KBM-7 (cell line): ENCODE results near the gene CRYGB.
"Not testable (repeated sequence)": the region's sequence is repeated elsewhere in the genome, so short reads cannot be mapped to it uniquely, and the experiment has no call there.

Experiments used
- DNase-seq: peaks from one replicate; pipeline ENCODE4 v3.0.0-alpha.2; 2015
- in situ Hi-C: fragments of 300-500 bp; cut with MboI; formaldehyde crosslinking; loops from 2 replicates; pipeline ENCODE4 v1.14.3; 2020; ENCODE audit warnings: low sequenced_read_pairs, low pct_unique_long_range_greater_than_20kb, mixed read lengths

Gene CRYGB

GRCh38 chr2:208153156-208153555, 7.2 kb upstream of the CRYGB start:
- peak; percentile 9 for DNase-seq
- in situ Hi-C loops, result no loop called here

DNA sequence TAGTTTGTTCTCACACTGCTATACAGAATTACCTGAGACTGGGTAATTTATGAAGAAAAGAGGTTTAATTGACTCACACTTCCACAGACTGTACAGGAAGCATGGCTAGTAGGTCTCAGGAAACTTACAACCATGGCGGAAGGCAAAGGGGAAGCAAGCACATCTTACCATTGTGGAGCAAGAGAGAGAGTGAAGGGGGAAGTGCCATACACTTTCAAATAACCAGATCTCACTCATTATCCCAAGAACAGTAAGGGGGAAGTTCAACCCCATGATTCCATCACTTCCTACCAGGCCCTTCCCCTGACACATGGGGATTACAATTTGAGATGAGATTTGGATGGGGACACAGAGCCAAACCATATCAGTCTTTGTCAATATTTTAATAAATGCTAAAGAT, 5.0 kb upstream of the CRYGB start:
- in situ Hi-C loops, result no loop called here
- peak; percentile 53 for DNase-seq

DNA sequence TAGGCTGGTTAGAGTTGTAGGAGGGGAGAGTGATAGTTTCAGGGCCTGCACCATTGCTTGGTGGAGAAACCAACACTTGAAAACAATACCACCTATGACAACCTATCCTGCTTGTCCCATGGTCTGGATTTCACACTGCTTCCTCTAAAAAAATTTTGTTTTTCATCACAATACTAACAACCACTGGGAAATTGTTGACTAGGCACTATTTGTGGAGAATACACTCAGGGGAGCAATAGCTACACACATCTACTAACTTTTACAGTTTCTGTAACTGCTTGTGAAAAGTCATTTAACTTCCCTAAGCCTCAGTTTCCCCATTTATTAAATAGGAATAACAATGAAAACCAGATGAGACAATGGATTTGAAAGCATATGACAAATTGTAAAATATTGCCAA, 4.1 kb upstream of the CRYGB start:
- in situ Hi-C loops, result no loop called here
- no peak for DNase-seq

DNA sequence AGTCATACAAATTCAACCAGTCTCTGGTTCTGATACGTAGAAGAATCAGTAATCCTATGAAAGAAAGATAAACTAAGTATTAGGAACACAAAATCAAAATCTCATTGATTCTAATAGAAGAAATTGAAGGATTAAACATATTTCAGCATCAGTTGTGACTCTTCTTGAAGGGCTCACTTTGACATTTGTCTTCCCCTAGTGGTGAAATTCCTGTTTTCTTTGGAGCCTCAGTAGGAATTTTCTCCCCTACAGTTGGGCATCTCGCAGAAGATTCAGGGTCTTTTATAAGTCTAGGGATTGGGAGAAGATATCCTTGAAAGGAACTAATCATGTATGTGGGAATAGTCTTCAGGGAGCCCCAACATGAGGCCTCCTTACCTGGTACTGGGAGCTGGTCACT, 2.8 kb upstream of the CRYGB start:
- in situ Hi-C loops, result no loop called here
- DNase-seq, result no peak

DNA sequence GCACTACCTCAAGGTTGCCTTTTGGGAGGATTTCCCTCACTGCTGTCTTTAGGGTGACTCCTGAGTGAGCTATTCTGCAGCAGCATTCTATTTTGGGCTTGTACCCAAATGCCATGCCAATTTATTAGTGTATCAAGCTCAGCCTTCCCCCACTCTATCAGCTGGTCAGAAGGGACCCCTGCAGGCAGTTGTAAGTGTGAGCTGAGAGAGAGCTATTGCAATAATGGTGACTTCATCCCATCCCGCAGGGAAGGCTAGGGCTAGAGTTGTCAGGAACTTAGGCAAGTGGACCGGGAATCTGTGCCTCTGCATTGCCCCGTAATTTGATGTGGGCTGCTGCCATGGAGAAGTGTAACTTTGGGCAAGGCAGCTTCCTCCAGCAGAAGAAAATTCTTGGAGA, 1.8 kb upstream of the CRYGB start:
- in situ Hi-C loops, result no loop called here
- no peak for DNase-seq

DNA sequence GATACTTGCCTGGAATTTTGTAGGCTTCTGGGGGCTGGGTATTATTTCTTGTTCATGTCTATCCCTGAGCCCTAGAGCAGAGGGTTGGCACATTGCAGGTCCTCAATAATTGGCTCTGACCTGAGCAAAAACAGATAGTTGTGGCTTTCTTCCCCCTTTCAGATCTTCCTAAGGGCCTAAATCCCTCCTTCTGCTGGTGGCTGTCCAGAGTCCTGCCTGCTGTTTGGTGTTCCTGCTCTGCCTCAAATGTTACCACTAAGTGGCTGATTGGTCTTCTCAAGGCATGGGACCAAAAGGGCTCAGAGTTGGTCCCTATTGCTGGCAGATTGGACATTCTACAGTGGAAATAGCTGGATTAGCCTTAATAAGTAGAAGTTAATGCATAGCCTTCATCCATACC, 1.1 kb upstream of the CRYGB start:
- DNase-seq, result no peak
- in situ Hi-C loops, result no loop called here

- DNase-seq, result no peak
- in situ Hi-C loops, result no loop called here
These were observed 2.8 kb downstream of the CRYGB start for GRCh38 chr2:208142925-208143799.

- DNase-seq, result no peak
- in situ Hi-C loops, result no loop called here
These were observed 3.6 kb downstream of the CRYGB start for GRCh38 chr2:208142240-208142924.

DNA sequence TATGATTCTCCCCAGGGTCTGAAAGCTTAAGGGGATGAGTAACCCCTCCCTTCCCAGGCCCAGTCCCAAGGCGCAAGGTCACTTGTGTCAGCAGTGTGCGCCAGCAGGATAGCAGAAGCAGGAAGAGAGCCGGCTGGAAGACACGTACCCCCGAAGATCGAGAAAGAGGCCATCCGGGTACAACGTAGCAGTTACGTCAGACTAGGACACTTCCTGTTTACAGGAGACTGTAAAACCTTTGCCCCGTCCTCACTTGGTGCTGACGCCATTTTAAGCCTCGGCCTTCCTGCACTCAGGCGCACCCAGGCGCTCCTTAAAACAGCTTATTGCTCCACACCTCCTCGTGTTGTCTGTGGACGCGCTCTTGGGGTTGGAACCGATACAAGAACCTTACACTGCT, 6.5 kb downstream of the CRYGB start:
- in situ Hi-C loops, result no loop called here
- no peak for DNase-seq

DNA sequence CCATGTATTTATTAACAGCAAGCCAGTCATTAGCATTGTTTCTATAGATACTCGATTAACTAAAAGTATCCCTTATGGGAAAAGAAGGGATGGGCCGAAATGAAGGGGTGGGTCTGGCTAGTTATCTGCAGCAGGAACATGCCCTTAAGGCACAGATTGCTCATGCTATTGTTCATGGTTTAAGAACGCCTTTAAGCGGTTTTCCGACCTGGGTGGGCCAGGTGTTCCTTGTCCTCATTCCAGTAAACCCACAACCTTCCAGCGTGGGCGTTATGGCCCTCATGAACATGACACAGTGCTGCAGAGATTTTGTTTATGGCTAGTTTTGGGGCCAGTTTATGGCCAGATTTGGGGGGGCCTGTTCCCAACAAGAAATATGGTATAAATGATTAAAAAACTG, 7.6 kb downstream of the CRYGB start:
- DNase-seq, in situ Hi-C loops: not testable (repeated sequence)

- in situ Hi-C loops, result no loop called here
- DNase-seq, result no peak
These were observed 9.3 kb downstream of the CRYGB start for GRCh38 chr2:208136716-208137094.

DNA sequence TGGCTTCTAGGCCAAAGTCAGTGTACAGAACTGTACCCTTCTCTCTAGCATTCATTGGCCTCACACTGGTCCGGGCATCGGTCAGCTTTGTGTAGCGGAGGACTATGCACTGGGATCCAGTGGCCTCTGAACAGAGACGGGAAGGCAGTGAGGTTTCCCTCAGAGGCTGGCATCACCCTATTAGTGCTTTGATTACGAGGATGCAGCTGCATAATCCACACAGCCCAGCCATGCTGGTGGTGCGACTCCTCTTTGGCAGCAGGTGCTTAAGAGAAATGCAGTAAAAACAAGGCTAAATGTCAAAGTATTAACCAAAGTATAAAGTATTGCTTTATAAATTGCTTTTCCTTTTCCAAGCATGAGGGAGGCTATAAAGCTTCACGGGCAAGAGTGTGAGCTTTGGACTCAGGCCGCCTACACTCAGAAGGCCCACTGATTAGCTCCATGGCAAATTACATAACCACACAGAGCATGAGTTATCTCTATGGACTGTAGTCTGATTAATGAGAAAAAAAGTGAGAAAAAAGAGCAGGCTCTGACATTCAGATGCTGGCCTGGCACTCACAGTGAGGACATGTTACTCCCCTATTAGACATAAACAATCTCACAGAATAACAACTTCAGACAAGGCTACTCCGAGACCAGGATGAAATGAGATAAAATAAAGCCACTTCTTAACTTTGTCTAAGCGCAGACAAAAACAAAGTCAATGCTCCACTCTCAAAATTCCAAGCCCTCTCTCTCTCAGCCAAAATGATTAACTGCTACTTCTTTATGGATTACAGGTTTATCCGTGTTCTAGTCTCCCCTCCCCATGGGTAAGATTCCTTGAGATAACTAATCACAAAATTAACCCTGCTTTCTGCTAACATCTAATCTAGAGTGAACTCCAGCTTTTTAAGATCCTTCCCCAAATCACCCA, 9.9 kb downstream of the CRYGB start:
- DNase-seq, result no peak
- in situ Hi-C loops, result no loop called here

DNA sequence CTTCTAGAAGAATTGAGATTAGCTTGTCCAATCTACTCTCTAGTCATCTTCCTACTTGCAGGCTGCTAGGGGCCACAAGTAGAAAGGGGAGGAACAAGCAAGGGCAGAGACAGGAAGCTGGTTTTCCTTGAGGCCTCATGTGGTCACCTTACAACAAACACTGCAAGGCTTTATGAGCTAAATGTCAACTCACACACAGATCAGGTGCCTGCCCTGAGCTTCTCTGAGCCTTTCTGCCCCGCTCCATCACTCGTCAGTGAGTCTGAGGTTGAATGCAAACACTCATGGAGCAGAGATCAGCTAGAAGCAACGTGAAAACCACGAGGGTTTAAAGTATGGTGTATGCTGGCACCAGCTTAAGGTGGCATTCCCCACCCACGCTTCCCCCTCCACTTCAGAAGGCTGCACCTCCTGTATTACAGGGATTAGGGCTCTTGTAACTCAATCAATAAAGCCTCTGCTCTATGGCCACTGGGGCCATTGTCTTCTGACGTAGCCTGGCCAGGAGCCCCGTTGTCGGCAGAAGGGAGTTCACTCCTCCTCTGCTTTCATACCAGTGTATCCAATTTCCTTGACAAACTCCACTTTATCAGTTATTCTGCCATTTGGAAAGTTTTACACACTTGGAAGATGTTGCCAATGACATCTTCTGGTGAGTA, 10.9 kb downstream of the CRYGB start:
- peak; percentile 81 for DNase-seq
- in situ Hi-C loops, result no loop called here

DNA sequence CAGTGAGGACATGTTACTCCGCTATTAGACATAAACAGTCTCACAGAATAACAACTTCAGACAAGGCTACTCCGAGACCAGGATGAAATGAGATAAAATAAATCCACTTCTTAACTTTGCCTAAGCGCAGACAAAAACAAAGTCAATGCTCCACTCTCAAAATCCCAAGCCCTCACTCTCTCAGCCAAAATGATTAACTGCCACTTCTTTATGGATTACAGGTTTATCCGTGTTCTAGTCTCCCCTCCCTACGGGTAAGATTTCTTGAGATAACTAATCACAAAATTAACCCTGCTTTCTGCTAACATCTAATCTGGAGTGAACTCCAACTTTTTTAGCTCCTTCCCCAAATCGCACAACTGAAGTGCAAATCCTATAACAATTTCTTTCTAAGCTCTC, 15.2 kb downstream of the CRYGB start:
- no peak for DNase-seq
- in situ Hi-C loops, result no loop called here

DNA sequence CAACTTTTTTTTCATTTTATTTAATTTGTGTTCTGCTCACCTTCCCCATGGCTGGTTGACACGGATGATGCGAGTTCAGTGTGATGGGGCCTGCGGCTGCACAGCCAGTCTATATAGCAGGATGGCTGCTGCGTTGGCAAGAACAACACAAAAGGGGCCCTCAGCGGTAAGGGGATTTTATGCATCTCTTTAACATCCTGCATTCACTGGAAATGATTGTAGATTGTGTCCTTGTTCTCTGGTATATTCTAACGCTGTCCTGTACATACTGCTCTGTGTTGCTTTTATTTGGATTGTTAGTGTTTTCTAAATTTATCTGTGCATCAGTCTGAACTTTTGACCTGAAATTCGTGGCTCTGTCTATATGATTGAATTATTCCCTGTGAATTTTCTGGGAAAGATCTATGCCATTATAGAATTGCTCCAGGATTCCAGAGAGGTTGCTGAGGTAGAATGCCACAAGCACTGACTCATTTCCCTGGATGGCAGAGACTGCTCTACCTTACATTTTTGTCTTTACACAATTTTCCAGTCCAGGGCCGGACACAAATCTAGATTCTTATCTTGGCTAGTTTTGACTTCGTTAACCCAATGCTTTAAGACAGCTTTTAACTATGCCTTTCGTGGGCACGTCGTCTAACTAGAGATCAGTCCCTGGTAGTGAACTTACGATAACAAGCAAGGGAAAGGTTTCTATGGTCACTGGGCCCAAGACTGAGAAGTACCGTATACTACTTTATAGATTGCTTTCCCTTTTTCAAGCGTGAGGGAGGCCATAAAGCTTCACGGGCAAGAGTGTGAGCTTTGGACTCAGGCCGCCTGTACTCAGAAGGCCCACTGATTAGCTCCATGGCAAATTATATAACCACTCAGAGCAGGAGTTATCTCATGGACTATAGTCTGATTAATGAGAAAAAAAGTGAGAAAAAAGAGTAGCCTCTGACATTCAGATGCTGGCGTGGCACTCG, 15.9 kb downstream of the CRYGB start, which contains the start of gene CRYGC:
Gene CRYGC, minus strand, starts transcription at position 85 of the 968 bp plus-strand sequence. Its CDS starts 36 bp downstream, at position 49.
- in situ Hi-C loops, result no loop called here
- no peak for DNase-seq

DNA sequence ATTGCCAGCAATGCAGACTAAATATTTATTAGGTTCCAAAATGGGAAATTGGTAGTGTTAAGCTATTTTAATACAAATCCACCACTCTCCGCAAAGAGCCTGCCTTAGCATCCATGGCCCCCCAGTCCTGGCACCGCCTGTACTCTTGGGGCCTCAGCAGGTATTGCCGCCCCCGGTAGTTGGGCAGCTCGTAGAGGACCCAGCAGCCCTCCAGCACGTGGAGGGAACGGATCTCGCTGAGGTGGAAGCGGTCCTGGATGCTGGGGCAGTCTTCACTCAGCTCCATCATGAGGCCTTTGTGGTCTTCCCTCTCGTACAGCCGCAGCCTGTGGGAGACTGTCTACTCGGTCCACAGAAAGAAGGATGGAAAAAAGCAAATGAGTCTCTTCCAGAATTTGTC, 17.8 kb downstream of the CRYGB start:
- no peak for DNase-seq
- in situ Hi-C loops, result no loop called here

DNA sequence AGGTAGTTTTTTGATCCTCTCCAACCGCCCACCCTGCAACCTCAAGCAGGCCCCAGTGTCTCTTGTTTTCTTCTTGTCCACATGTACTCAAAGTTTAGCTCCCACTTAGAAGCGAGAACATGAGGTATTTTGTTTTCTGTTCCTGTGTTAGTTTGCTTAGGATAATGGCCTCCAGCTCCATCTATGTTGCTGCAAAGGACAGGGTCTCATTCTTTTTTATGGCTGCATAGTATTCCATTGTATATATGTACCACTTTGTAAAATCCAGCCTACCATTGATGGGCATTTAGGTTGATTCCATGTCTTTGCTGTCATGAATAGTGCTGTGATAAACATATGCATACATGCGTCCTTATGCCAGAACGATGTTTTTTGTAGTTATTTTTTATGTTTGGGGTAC, 18.9 kb downstream of the CRYGB start:
- in situ Hi-C loops, result no loop called here

DNA sequence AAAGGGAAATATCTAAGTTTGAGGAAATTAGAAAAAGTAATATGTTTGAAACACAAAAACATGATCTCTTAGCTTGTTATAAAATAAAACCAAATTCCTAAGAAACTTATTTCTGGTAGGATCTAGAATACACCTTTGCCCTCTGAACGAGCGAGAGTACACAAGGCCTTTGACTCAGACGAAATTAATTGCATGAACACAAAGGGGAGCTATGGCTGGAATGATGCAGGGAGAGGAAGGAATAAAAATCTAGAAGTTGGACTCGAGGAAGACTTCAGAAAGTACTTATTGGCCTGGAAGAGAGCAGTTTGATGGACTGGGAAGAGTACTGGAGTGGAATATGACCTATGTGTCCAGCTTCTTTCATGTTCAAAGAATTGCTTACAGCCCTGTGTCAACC, 20.7 kb downstream of the CRYGB start:
- DNase-seq, result no peak
- in situ Hi-C loops, result no loop called here

More for the DNA sequence above, 18.9 kb downstream of the CRYGB start:
- DNase-seq, result no peak
